ENCODE measurements around the gene MYADML2. TPM values are rescaled to one million over a fixed set of nuclear protein-coding genes. Genes with fewer than 3 reads are reported as not detected.

Gene MYADML2
- total and polyA plus RNA-seq, 10 of the 15 experiments (the other 5 are each of a cell fraction or from before 2014, with no cell fraction given): not detected

DNA sequence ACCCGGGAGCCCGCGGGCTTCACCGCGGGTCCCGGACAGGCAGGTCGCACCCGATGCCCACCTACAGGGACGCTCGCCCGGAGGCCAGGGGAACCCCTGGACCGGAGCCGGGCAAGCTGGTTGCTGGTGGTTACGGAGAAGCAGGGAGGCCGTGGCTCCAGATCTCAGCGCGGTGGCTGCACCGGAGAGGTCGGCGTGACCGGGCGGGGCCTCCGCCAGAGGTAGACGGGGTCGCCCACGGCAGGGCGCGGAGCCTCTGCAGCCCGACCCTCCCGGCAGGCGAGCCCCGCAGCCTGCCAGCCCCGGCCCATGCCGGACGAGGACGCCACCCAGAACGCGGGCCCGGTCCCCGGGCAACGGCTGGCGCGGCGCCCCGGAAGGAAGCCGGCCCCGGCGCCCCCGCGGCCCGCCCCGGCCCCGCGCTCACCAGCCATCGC lies 36.2 kb downstream of the MYADML2 start (continued):
- TF ChIP-seq ETV6 (conservative IDR thresholded peaks at IDR 0.05 in 1 of 2, IDR thresholded peaks at IDR 0.05 in 1 of 2; ENCODE audit: borderline replicate concordance in 1 of 2, low read depth in 1 of 2) (no peak), DPF2 (IDR thresholded peaks at IDR 0.05) (peak; percentile 45; the same call in 1 of the 2 replicates)
- TF ChIP-seq, protein P1, sequence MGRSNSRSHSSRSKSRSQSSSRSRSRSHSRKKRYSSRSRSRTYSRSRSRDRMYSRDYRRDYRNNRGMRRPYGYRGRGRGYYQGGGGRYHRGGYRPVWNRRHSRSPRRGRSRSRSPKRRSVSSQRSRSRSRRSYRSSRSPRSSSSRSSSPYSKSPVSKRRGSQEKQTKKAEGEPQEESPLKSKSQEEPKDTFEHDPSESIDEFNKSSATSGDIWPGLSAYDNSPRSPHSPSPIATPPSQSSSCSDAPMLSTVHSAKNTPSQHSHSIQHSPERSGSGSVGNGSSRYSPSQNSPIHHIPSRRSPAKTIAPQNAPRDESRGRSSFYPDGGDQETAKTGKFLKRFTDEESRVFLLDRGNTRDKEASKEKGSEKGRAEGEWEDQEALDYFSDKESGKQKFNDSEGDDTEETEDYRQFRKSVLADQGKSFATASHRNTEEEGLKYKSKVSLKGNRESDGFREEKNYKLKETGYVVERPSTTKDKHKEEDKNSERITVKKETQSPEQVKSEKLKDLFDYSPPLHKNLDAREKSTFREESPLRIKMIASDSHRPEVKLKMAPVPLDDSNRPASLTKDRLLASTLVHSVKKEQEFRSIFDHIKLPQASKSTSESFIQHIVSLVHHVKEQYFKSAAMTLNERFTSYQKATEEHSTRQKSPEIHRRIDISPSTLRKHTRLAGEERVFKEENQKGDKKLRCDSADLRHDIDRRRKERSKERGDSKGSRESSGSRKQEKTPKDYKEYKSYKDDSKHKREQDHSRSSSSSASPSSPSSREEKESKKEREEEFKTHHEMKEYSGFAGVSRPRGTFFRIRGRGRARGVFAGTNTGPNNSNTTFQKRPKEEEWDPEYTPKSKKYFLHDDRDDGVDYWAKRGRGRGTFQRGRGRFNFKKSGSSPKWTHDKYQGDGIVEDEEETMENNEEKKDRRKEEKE (IDR thresholded peaks at IDR 0.05): peak; percentile 21; the same call in 1 of the 2 replicates

DNA sequence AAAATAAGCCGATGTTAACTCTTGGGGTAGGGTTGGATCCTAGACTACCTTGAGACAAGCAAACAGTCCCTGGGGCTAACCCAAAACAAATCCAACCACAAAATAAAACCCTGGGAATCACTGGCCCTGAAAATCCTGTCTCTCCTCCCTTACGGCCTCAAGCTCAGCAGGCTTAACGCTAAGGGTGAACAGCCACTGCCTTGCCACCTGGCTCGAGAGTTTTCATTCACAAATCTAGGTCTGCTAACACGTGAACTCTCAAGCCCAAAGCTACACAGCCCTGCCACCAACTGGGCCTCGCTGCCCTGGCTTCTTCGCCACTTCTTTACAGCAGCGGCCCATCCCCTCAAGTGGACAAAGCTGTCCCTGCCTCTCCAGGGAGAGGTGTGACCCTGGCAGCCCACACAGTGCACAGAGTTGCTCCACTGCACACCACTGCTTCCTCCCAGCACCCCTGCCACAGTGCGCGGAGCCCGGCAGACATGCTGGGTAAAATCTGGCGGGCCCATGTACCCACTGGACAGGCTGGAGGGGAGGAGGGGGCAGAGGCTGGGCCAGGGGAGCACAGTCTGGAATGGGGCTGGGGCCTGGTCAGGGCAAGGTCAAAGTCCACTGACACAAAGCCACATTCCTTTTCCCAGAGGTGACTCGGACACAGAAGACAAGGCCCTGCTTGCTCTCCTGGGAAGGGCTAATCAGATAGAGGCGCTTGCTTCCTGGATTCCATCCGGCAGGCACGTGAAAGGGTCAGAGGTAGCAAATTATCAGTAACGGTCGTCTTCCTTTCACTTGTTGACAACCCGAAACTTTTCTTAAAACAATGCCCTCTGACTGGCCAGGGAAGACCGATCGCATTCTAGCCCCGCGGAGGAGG lies 36.8 kb downstream of the MYADML2 start:
- peak overlapping the region; percentile 74 for H3K4me2 ChIP-seq (ENCODE audit: control insufficient read depth, insufficient read depth)
- ChIA-PET POLR2A (interaction anchor here (0.7 to 2.4 kb wide), 2 partner anchors 13 to 16 kb away, joined by 3 to 13 read pairs; no protein-coding TSS in a partner anchor), CTCF (no interaction called here), RAD21 (ENCODE audit: unreplicated experiment) (no interaction called here), SMC1A (ENCODE audit: uncharacterized antibody, unreplicated experiment) (no interaction called here)
- peaks cover 6 to 28% of the 10 kb centered on the region in 2 experiments for H3K36me3 ChIP-seq (ENCODE audit: control insufficient read depth in 2 of 2, insufficient read depth in 2 of 2, low read length in 1 of 2)
- H2AFZ ChIP-seq (ENCODE audit: control insufficient read depth, low read depth, low read length): no peak overlapping the region; the same call in 1 of the 2 replicates
- H3K27ac ChIP-seq (ENCODE audit: control insufficient read depth, insufficient read depth): peak overlapping the region; percentile 4; the same call in 1 of the 2 replicates
- no peak for DNase-seq (ENCODE audit: low read depth, low spot score)
- ATAC-seq: peak; percentile 7; the same call in 1 of the 3 replicates
- in situ Hi-C loops (cut with MboI) (no loop called here), intact Hi-C loops (cut with micrococcal nuclease; ENCODE audit: unreplicated experiment) (no loop called here)
- no peaks in the 10 kb centered on the region for H3K27me3 ChIP-seq (replicated peaks in 1 of 2; ENCODE audit: control insufficient read depth in 2 of 2, insufficient read depth in 2 of 2, low read length in 1 of 2)
- H3K4me1 ChIP-seq (ENCODE audit: control insufficient read depth, insufficient read depth, low read length): peaks cover 5% of the 10 kb centered on the region; the same call in 1 of the 2 replicates
- peaks cover 13% of the 10 kb centered on the region for H3K79me2 ChIP-seq (ENCODE audit: control insufficient read depth, insufficient read depth, low read length)
- no peaks in the 10 kb centered on the region for H4K20me1 ChIP-seq (ENCODE audit: control insufficient read depth, insufficient read depth)
- 45% methylated on average over 23 of the region's 23 CpGs for WGBS (ENCODE audit: insufficient coverage, insufficient replicate concordance, low lambda C conversion rate, missing lambda C conversion rate)
- H3K9ac ChIP-seq (ENCODE audit: control insufficient read depth, insufficient read depth, low read length): peak overlapping the region; percentile 64
- H3K4me3 ChIP-seq: peak overlapping the region; percentile 95
- BruUV-seq (replicated peaks): no TSS peak
- TF ChIP-seq BHLHE40 (IDR thresholded peaks at IDR 0.05; ENCODE audit: borderline replicate concordance in 1 of 2, low read depth in 2 of 2, low read length in 1 of 2): peak; percentile 16 to 57; a peak in 2 of 4 replicates
- TF ChIP-seq, protein P2, sequence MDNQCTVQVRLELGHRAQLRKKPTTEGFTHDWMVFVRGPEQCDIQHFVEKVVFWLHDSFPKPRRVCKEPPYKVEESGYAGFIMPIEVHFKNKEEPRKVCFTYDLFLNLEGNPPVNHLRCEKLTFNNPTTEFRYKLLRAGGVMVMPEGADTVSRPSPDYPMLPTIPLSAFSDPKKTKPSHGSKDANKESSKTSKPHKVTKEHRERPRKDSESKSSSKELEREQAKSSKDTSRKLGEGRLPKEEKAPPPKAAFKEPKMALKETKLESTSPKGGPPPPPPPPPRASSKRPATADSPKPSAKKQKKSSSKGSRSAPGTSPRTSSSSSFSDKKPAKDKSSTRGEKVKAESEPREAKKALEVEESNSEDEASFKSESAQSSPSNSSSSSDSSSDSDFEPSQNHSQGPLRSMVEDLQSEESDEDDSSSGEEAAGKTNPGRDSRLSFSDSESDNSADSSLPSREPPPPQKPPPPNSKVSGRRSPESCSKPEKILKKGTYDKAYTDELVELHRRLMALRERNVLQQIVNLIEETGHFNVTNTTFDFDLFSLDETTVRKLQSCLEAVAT (IDR thresholded peaks at IDR 0.05): 0 out of 2 replicates have a peak, but pooled peaks have one; percentile 19
- TF ChIP-seq MEF2A (IDR thresholded peaks at IDR 0.05; ENCODE audit: insufficient read depth, low read depth, low read length): no peak
- TF ChIP-seq, protein P3, sequence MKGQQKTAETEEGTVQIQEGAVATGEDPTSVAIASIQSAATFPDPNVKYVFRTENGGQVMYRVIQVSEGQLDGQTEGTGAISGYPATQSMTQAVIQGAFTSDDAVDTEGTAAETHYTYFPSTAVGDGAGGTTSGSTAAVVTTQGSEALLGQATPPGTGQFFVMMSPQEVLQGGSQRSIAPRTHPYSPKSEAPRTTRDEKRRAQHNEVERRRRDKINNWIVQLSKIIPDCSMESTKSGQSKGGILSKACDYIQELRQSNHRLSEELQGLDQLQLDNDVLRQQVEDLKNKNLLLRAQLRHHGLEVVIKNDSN (IDR thresholded peaks at IDR 0.05; ENCODE audit: borderline replicate concordance, extremely low read length, insufficient read depth, low read depth, low read length): no peak
- no peak for FAIRE-seq
- no peaks in the 10 kb centered on the region for H3K9me3 ChIP-seq (replicated peaks; ENCODE audit: control insufficient read depth, insufficient read depth, low read length)

All from GM12878 (cell line).